ENCODE measurements around the gene POMT1.

GRCh38 chr9:131475956-131476776 is 26.6 kb upstream of the POMT1 start:
- TF ChIP-seq EZH2 (IDR thresholded peaks at IDR 0.05): no peak
- TF ChIP-seq, protein P1, sequence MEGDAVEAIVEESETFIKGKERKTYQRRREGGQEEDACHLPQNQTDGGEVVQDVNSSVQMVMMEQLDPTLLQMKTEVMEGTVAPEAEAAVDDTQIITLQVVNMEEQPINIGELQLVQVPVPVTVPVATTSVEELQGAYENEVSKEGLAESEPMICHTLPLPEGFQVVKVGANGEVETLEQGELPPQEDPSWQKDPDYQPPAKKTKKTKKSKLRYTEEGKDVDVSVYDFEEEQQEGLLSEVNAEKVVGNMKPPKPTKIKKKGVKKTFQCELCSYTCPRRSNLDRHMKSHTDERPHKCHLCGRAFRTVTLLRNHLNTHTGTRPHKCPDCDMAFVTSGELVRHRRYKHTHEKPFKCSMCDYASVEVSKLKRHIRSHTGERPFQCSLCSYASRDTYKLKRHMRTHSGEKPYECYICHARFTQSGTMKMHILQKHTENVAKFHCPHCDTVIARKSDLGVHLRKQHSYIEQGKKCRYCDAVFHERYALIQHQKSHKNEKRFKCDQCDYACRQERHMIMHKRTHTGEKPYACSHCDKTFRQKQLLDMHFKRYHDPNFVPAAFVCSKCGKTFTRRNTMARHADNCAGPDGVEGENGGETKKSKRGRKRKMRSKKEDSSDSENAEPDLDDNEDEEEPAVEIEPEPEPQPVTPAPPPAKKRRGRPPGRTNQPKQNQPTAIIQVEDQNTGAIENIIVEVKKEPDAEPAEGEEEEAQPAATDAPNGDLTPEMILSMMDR (IDR thresholded peaks at IDR 0.05): peak; percentile 46
- TF ChIP-seq EZH2phosphoT487 (IDR thresholded peaks at IDR 0.05): no peak
